Sigmoid colon (tissue), 7 donors: ENCODE results near the gene FAM227A. TPM values are rescaled to one million over a fixed set of nuclear protein-coding genes. Genes with fewer than 3 reads are reported as not detected.

ENCODE experiments used
- DNase-seq: peaks from one replicate; pipeline ENCODE4 v3.0.0-alpha.2; 2019
- H3K27ac ChIP-seq, 4 donors: fragments of 200-600 bp; sonication (generic); one replicate each; pipeline ENCODE4 v1.5.1; 2016 to 2019; ENCODE audit warnings: mild to moderate bottlenecking in 1 of 4
- H3K27me3 ChIP-seq, 3 donors: fragments of 200-600 bp; sonication (generic); one replicate each; pipeline ENCODE4 v1.5.1; 2019; ENCODE audit warnings: mild to moderate bottlenecking in 1 of 3
- H3K36me3 ChIP-seq, 4 donors: fragments of 200-600 bp; sonication (generic); one replicate each; pipeline ENCODE4 v1.5.1; 2016 to 2019
- H3K4me1 ChIP-seq, 4 donors: fragments of 200-600 bp; sonication (generic); one replicate each; pipeline ENCODE4 v1.5.1; 2017 to 2019
- H3K4me3 ChIP-seq, 4 donors: fragments of 200-600 bp; sonication (generic); one replicate each; pipeline ENCODE4 v1.5.1; 2017 to 2019; ENCODE audit warnings: mild to moderate bottlenecking in 2 of 4, moderate library complexity in 1 of 4
- H3K9me3 ChIP-seq, 4 donors: fragments of 200-600 bp in 3 of 4; sonication (generic) in 3 of 4; one replicate each; pipeline versions ENCODE4 v1.5.1 to v1.6.1; 2013 to 2019
- EP300 ChIP-seq, 4 donors: sonication (generic); formaldehyde crosslinking; IDR thresholded peaks; one replicate each; pipeline ENCODE4 v1.6.1; 2017; ENCODE audit warnings: antibody characterized with exemption in 4 of 4
- POLR2A ChIP-seq, 2 donors: fragments of 450-650 bp; IDR thresholded peaks; one replicate each; pipeline ENCODE4 v1.6.1; 2016; ENCODE audit warnings: antibody characterized with exemption in 2 of 2, mild to moderate bottlenecking in 2 of 2, moderate library complexity in 2 of 2
- POLR2AphosphoS5 ChIP-seq, 4 donors: sonication (generic); formaldehyde crosslinking; IDR thresholded peaks; one replicate each; pipeline ENCODE4 v1.6.1; 2017; ENCODE audit warnings: antibody characterized with exemption in 4 of 4
- WGBS, 2 donors: extraction: QIAGEN DNeasy Blood & Tissue Kit; methylation state at CpG; one replicate each; pipeline ENCODE4 v1.1.7; 2013; 5-methylcytosine and 5-hydroxymethylcytosine counted together
- intact Hi-C: fragments of 100-400 bp; cut with DNase I; formaldehyde crosslinking; loops from one replicate; pipeline ENCODE4 v1.15.1; 2023
- polyA plus RNA-seq, 3 donors: library from polyadenylated mRNA; stranded (reverse); fragments of 200-250 nt; gene quantifications; one replicate each; pipeline ENCODE4 v1.2.3, GENCODE V29; 2013
- total RNA-seq, 4 donors: library from RNA; depleted of rRNA; stranded (reverse); fragments of >200 nt; gene quantifications; one replicate each; pipeline ENCODE4 v1.1.0, GENCODE V29; 2016
- TF ChIP-seq, protein P1 (sequence below), 4 experiments: fragments of 450-650 bp in 3 of 4; fragments of 200-600 bp in 1 of 4; IDR thresholded peaks; one replicate each; pipeline ENCODE4 v1.5.1; 2016 to 2019; ENCODE audit warnings: antibody characterized with exemption in 4 of 4, mild to moderate bottlenecking in 3 of 4, moderate library complexity in 2 of 4
- donor health status: healthy with polysubstance abuse.
- donor health status: Bipolar disorder and iron deficiency.
- donor health status: healthy.

The FAM227A gene
- total and polyA plus RNA-seq, 7 donors = 0.23 to 3.2 (median 0.61) TPM; not detected in 1

DNA sequence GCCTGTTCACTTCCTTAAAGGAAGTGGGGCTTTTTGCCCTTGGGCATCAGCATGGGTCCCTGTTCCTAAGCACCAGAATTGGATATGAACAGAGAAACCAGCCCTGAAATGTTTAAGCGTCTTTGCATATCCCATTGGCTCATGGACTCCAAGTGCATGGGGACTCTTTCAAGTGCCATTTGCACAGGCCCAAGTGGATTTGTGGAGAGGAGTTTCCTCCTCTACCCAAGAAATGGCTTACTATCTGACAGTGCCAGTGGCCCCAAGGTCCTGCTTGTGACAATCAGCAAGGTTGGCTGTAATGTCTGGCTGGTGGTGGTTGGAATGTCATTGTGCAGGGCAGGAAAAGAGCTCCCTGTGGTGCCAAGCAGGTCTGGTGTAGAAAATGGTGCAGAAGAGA is 29.6 kb upstream of the FAM227A start:
- Histone ChIP-seq H3K36me3 (peaks cover 17 to 75% (median 43%) of the 10 kb centered on the region in 4 donors), H3K9me3 (no peaks in the 10 kb centered on the region), H3K4me3 (no peak overlapping the region), H3K27me3 (no peaks in the 10 kb centered on the region), H3K27ac (no peak overlapping the region), H3K4me1 (peaks cover 0 to 16% (median 12%) of the 10 kb centered on the region in 4 donors)
- 93% methylated on average over 1 of the region's 1 CpG for WGBS, 2 donors
- intact Hi-C loops = no loop called here
- DNase-seq = no peak
- no peak for TF ChIP-seq POLR2AphosphoS5 (IDR thresholded peaks at IDR 0.05)
- no peak for TF ChIP-seq POLR2A (IDR thresholded peaks at IDR 0.05)
- no peak for TF ChIP-seq EP300 (IDR thresholded peaks at IDR 0.05)
- TF ChIP-seq, protein P1, sequence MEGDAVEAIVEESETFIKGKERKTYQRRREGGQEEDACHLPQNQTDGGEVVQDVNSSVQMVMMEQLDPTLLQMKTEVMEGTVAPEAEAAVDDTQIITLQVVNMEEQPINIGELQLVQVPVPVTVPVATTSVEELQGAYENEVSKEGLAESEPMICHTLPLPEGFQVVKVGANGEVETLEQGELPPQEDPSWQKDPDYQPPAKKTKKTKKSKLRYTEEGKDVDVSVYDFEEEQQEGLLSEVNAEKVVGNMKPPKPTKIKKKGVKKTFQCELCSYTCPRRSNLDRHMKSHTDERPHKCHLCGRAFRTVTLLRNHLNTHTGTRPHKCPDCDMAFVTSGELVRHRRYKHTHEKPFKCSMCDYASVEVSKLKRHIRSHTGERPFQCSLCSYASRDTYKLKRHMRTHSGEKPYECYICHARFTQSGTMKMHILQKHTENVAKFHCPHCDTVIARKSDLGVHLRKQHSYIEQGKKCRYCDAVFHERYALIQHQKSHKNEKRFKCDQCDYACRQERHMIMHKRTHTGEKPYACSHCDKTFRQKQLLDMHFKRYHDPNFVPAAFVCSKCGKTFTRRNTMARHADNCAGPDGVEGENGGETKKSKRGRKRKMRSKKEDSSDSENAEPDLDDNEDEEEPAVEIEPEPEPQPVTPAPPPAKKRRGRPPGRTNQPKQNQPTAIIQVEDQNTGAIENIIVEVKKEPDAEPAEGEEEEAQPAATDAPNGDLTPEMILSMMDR (IDR thresholded peaks at IDR 0.05) = no peak

DNA sequence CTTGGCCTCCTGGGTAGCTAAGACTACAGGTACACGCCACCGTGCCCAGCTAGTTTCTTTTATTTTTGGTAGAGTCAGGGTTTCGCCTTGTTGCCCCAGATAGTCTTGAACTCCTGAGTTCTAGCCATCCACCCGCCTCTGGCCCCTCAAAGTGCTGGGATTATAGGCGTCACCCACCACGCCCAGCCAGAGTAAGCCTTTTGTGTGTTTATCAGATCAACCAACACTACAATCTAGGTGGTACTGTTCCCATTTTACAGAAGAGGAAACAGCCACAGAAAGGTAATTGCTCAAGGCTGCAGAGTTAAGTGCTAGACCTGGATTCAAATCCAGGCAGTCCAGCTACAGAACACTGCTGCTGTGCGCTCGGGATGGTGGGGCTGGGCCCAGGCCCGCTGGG is 28.7 kb upstream of the FAM227A start:
- whole genome bisulfite sequencing, 2 donors = 82 to 96% methylated on average over 9 of the region's 9 CpGs
- H3K4me3 ChIP-seq = no peak overlapping the region
- H3K4me1 ChIP-seq = peaks cover 0 to 21% (median 12%) of the 10 kb centered on the region in 4 donors
- no peak for TF ChIP-seq POLR2AphosphoS5 (IDR thresholded peaks at IDR 0.05)
- TF ChIP-seq POLR2A (IDR thresholded peaks at IDR 0.05) = no peak
- H3K9me3 ChIP-seq = no peaks in the 10 kb centered on the region
- no peak for DNase-seq
- H3K27me3 ChIP-seq = no peaks in the 10 kb centered on the region
- no peak overlapping the region for H3K27ac ChIP-seq
- intact Hi-C loops = no loop called here
- peaks cover 17 to 70% (median 43%) of the 10 kb centered on the region in 4 donors for H3K36me3 ChIP-seq

DNA sequence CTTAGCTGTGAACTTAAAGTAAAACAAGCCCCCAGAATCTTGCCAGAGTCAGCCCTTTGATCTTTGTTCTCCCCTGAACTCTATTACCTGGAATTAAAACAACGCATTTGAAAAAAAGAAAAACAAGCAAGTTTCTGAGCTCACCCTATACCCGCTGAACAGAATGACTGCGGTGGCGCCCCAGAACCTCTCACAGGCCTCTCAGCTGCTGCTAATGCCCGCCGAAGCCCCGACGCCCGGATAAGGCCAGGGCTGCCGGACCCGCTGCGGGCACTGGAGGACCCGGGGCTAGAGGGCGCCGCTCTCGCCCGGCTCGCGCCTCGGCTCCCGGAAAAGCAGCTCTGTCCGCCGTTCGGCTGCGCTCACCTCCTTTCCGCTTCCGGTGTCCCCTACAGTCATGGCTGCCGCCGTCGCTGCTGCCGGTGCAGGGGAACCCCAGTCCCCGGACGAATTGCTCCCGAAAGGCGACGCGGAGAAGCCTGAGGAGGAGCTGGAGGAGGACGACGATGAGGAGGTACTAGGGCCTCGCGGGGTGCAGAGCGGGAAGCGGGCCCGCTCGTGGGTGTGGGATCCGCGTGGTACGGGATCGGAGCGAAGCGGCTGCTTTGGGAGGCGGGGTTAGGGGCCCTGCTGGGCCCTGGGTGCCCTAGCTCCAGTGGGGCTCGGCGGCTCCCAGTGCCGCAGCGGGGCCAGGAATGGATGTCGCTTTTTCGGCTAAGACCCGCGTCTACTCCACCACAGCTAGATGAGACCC is 25.6 kb upstream of the FAM227A start, which contains the start of gene TOMM22:
Gene TOMM22, plus strand, starts transcription at position 376 of the 754 bp plus-strand sequence. Its CDS starts 22 bp downstream, at position 398.
- no peaks in the 10 kb centered on the region for H3K9me3 ChIP-seq
- TF ChIP-seq POLR2A (IDR thresholded peaks at IDR 0.05) (peak; percentile 22 to 41), EP300 (IDR thresholded peaks at IDR 0.05) (peak in 1 of 4 donors; percentile 28), POLR2AphosphoS5 (IDR thresholded peaks at IDR 0.05) (peak; percentile 69 to 92 (median 85))
- TF ChIP-seq, protein P1 (IDR thresholded peaks at IDR 0.05) = peak in 1 of 4 experiments; percentile 32
- intact Hi-C loops = no loop called here
- 0 to 1% methylated on average over 60 of the region's 60 CpGs for whole genome bisulfite sequencing, 2 donors
- H3K27me3 ChIP-seq = no peaks in the 10 kb centered on the region
- DNase-seq = peak; percentile 93
- H3K27ac ChIP-seq = peak within 1 kb of the TSS; percentile 74 to 79 (median 74)
- H3K4me1 ChIP-seq = peaks cover 0 to 21% (median 12%) of the 10 kb centered on the region in 4 donors
- peak within 1 kb of the TSS; percentile 65 to 85 (median 80) for H3K4me3 ChIP-seq
- H3K36me3 ChIP-seq = peaks cover 8 to 39% (median 18%) of the 10 kb centered on the region in 4 donors

GRCh38 chr22:38675833-38676232 is 19.6 kb upstream of the FAM227A start:
- peaks cover 0 to 6% (median 0%) of the 10 kb centered on the region in 4 donors for H3K4me1 ChIP-seq
- no peaks in the 10 kb centered on the region for H3K27me3 ChIP-seq
- peaks cover 7 to 31% (median 23%) of the 10 kb centered on the region in 4 donors for H3K36me3 ChIP-seq
- 95% methylated on average over 3 of the region's 3 CpGs for WGBS, 2 donors
- DNase-seq = no peak
- no peak overlapping the region for H3K4me3 ChIP-seq
- H3K9me3 ChIP-seq = no peaks in the 10 kb centered on the region
- TF ChIP-seq EP300 (IDR thresholded peaks at IDR 0.05) (no peak), POLR2AphosphoS5 (IDR thresholded peaks at IDR 0.05) (no peak), POLR2A (IDR thresholded peaks at IDR 0.05) (no peak)
- TF ChIP-seq, protein P1 (IDR thresholded peaks at IDR 0.05) = no peak
- H3K27ac ChIP-seq = no peak overlapping the region
- intact Hi-C loops = no loop called here

DNA sequence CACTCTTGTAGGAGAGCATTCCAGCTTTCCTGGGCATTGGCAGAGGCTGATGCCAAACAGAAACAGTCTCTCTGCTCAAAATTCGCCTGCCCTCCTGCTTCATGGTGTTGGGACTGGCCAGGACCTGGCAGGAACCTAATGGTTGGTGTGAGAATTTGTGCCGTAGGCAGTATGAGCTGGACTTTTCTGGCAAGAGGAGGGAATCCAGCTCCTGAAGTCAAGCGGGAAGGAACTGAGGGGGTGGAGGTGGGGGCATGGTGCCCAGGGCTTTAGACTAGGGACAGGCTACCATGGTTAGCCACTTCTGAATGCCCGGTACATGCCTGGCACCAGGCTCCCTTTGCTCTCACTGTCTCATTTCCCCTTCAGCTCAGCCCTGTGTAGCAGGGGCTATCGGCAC is 18.7 kb upstream of the FAM227A start:
- no peak for DNase-seq
- intact Hi-C loops = no loop called here
- H3K4me3 ChIP-seq = no peak overlapping the region
- WGBS, 2 donors = 82 to 93% methylated on average over 5 of the region's 5 CpGs
- no peaks in the 10 kb centered on the region for H3K9me3 ChIP-seq
- peaks cover 7 to 33% (median 24%) of the 10 kb centered on the region in 4 donors for H3K36me3 ChIP-seq
- no peak overlapping the region for H3K27ac ChIP-seq
- H3K27me3 ChIP-seq = no peaks in the 10 kb centered on the region
- TF ChIP-seq POLR2AphosphoS5 (IDR thresholded peaks at IDR 0.05) (no peak), POLR2A (IDR thresholded peaks at IDR 0.05) (no peak), EP300 (IDR thresholded peaks at IDR 0.05) (no peak)
- TF ChIP-seq, protein P1 (IDR thresholded peaks at IDR 0.05) = no peak
- no peaks in the 10 kb centered on the region for H3K4me1 ChIP-seq
